HPDE6-E6E7 (cell line): Measurements from ENCODE around the gene TOP3B.
A peak's percentile ranks its signal among the peaks of the same experiment; 100 is the strongest.
"Not testable (repeated sequence)": the region's sequence is repeated elsewhere in the genome, so short reads cannot be mapped to it uniquely, and the experiment has no call there.

ENCODE experiments used
- DNase-seq: peaks from one replicate; pipeline ENCODE4 v3.0.0; 2011; ENCODE audit warnings: missing footprints; ENCODE audit errors: extremely low spot score

Gene TOP3B

GRCh38 chr22:21944871-21945270 is 37.7 kb downstream of the TOP3B start:
- DNase-seq: no peak

- DNase-seq: no peak
Observed at GRCh38 chr22:21943571-21944448, 38.8 kb downstream of the TOP3B start.

DNA sequence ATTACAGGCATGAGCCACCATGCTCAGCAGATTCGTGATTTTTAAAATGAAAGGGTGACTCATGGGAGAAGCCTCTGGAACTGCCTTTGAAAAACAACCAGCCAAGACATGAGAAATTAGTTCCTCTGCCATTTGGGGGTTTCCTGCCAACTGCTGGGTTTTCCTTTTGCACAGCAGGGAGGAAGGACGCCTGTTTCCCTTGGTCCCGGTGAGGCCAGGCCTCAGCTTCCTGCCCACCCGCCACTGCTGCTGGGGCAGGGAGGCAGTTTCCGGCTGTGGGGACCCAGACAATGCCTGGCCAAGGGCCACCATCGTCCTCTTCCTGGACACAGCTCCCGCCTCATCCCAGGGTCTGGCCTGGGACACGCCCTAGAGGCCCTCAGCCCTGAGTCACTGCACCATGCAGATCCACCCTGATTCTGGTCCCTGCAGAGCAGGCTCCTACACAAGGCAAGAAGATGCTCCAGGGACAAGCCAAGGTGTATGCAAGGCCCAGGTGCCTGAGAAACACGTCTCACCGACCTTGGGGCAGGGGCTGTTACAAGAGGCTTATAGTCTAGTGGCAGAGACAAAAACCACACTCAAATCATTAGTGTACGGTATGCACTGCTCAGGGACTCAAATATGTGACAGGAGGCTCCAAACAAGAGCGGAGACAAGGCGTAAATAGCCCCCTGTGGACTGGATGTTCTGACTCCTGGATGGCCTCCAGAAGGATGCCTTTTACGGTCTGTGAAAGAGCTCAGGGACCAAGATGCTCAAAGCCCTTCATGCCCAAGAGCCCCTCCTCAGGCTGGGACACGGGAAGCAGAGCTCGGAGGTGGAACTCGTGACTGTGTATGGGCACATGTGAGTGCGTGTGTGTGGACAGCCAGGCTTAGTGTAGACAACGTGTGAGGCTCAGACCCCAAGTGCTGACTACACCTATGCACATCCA is 39.9 kb downstream of the TOP3B start:
- DNase-seq: peak; percentile 72

DNA sequence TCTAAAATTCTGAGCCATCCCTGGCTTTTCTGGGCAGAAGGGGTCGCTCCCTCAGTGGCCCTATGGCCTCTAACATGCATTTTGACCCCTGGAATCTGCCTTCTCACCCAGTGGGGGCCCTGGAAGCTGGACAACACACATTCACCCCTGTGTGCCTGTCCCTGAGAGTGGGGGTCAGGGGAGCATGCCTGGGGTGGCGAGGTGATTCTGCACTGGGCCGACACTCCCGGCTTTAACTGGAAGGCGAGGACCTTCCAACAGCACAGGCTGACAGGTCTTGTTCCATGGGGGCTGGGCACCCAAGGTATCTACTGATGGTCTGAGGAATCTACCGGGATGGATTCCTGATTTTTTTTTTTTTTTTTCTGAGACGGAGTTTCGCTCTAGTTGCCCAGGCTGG is 40.7 kb downstream of the TOP3B start:
- DNase-seq: no peak

GRCh38 chr22:21940521-21940920 is 42.1 kb downstream of the TOP3B start:
- no peak for DNase-seq

- not testable (repeated sequence) for DNase-seq
Observed at GRCh38 chr22:21939935-21940334, 42.7 kb downstream of the TOP3B start.

DNA sequence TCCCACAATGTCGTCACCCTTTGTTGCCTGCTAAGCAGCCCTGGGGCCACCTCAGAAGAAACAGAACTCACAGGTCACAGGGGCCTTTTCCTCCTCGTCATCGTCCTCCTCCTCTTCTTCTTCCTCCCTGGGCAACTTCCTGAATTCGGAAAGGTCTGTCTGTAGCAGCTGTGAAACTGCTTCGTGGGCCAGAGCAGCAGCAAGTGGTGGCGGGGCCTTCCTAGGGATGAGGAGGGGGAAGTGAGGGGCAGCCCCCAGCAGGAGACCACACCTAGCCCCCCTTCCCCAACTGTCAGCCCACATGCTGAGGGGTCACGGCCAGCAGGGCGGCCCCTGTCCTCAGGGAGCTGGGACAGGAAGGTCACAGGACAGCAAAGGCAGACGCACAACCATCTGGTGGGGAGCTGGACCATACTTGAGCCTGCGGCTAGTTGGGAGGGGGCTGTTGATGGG is 43.1 kb downstream of the TOP3B start:
- no peak for DNase-seq

GRCh38 chr22:21938906-21939305 is 43.7 kb downstream of the TOP3B start:
- no peak for DNase-seq

- DNase-seq: peak; percentile 89
Observed at GRCh38 chr22:21938071-21938822, 44.3 kb downstream of the TOP3B start.

- peak; percentile 69 for DNase-seq
Observed at GRCh38 chr22:21937821-21938070, 44.8 kb downstream of the TOP3B start.

- peak; percentile 42 for DNase-seq
Observed at GRCh38 chr22:21937041-21937820, 45.4 kb downstream of the TOP3B start.

- no peak for DNase-seq
Observed at GRCh38 chr22:21936151-21936775, 46.3 kb downstream of the TOP3B start.

- DNase-seq: no peak
Observed at GRCh38 chr22:21933910-21934309, 48.7 kb downstream of the TOP3B start.

DNA sequence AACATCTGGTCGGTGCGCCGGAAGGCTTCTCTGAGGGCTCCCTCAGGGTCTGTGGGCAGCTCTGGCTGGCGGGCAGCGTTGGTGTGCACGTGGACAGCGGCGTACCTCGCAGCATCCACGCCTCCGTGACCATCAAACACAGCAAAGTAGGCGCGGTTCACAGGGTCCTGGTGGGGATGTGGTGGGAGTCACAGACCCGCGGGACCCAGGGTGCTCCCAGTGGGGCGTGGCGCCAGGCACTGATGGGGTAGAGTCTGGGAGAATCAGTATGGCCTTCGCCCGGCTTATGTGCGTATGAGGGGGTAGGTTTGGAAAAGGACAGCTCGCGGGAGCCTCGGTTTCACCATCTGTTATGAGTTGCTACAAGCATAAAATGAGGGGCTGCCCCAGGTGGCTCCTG is 49.2 kb downstream of the TOP3B start:
- DNase-seq: no peak

- no peak for DNase-seq
Observed at GRCh38 chr22:21932347-21932746, 50.2 kb downstream of the TOP3B start.

DNA sequence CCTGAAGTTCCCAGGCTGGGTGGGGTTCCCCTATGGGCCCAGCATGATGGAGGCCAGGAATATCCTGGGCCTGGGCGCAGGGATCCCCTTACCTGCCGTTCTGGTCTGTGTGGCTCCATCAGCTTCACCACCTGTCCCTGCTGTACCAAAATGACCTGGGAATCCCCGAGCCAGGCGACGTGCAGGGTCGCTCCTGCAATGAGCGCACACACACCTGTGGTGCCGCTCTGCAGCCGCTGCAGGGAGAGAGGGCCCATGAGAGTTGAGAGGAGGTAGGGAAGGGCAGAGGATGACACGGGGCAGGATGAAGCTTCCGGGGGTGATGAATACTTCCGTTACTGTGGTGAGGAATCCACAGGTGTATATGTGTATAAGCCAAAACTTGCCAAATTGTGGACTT is 51.5 kb downstream of the TOP3B start:
- DNase-seq: no peak

DNA sequence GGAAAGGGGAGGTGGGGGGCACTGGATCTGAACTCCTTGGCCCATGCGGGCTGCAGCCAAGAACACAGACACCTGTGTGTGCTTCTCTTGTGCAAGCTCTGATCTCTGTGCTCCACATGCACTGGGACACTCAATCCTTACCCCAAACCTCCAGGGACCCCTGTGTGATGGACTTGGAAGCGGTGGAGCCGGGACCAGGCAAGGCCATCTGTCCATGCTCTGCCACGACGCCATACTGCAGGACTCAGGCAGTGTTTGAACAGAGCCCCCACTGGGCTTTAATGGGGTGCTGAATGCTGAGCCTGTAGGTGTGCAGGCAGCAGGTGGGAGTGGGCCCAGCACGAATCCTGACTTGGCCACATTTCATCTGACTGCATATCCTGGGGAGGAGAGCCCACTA is 53.3 kb downstream of the TOP3B start:
- no peak for DNase-seq

DNA sequence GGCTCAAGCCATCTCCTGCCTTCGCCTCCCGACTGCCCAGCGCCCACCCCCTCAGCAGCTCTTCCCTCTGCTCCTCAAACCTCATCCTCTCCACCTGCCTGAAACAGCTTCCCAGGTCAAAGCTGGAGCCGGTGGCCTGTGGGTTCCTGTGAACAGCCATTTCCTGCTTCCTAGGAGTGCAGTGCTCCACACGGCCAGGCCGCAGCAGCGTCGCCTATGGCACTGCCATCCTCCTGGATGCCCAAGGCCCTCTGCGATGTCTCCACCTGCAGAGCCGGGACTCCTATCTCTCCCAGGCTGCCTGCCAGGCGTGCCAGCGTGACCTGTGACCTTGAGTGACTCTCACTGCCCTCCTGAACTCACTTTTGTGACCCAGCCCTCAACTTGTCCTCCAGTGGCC is 54.5 kb downstream of the TOP3B start:
- no peak for DNase-seq

DNA sequence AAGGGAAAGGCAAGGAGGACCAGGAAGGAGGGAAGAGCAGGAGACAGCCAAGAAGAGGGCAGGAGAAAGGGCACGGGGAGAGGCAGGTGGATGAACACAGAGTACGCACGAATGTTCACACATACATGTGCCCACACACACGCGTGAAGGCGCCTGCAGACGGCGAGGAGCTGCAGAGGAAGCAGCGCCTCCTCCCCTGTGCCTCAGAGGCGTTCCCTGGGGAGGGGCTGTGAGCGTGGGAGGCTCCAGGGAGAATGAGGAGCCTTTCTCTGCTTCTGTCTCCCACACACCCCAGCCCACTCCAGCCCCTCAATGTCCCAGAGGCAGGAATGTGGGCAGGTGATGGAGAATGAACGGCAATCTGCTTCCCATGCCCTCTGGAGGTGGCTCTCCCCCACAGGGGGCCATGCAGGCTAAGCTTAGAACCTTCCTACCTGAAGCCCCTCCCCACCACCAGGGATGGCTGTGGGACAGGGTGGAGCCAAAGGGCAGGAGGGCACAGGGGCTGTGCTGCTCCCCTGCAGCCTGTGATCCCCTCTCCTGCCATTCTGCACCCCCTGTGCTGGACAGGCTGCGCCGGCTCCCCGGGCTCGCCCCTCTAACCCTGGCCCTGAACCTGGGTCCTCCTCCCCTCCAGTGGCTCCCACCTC is 55.3 kb downstream of the TOP3B start:
- no peak for DNase-seq

DNA sequence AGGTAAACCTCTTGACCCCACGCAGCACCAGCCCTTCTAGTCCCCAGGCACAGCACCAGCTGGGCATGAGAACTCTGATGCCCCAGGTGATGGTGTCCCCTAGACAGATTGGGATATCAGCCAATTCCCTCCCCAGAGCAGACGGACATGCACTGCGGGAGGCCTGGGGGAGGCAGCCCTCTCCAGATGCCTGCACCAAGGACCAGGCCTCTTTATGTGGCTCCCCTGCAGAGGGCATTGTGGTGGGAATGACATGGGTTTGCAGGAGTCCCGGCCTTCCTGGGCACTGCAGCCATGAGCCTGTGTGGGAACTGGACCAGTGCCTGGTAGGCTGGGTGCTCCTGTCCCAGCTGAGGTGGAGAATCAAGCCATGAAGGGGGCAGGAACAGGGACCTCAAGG is 55.9 kb downstream of the TOP3B start:
- no peak for DNase-seq
